GM12873 (cell line): ENCODE measurements around the gene ACTL8.

Source experiments
- CTCF ChIP-seq: IDR thresholded peaks from 2 replicates; pipeline ENCODE4 v1.5.1; 2012; ENCODE audit warnings: low read depth, mild to moderate bottlenecking, moderate library complexity, low read length, control low read depth; ENCODE audit not compliant: insufficient read depth; ENCODE audit errors: missing control alignments

Gene ACTL8

GRCh38 chr1:17869815-17870214, 114.7 kb downstream of the ACTL8 start:
- no peak for TF ChIP-seq CTCF

GRCh38 chr1:17870679-17871078, 115.5 kb downstream of the ACTL8 start:
- no peak for TF ChIP-seq CTCF

GRCh38 chr1:17873007-17873675, 118.0 kb downstream of the ACTL8 start:
- TF ChIP-seq CTCF: no peak

- TF ChIP-seq CTCF: no peak
Measured at GRCh38 chr1:17874231-17874630, 119.1 kb downstream of the ACTL8 start.

GRCh38 chr1:17874710-17875109, 119.6 kb downstream of the ACTL8 start:
- TF ChIP-seq CTCF: no peak

- TF ChIP-seq CTCF: no peak
Measured at GRCh38 chr1:17875171-17875881, 120.2 kb downstream of the ACTL8 start.

GRCh38 chr1:17875882-17876280, 120.7 kb downstream of the ACTL8 start:
- TF ChIP-seq CTCF: no peak
